GM23248 (cell line): ENCODE data around the gene IQGAP1. TPM values are rescaled to one million over a fixed set of nuclear protein-coding genes. Genes with fewer than 3 reads are reported as not detected.
"Not testable (repeated sequence)": the region's sequence is repeated elsewhere in the genome, so short reads cannot be mapped to it uniquely, and the experiment has no call there.

Source experiments
- DNase-seq: peaks from one replicate; pipeline ENCODE4 v3.0.0-alpha.2; 2015
- H2AFZ ChIP-seq: fragments of 200-600 bp; sonication (generic); 2 replicates; pipeline ENCODE4 v1.6.1; 2016; ENCODE audit warnings: antibody characterized with exemption
- H3F3A ChIP-seq: fragments of 200-600 bp; sonication (generic); 2 replicates; pipeline ENCODE4 v1.6.1; 2016; ENCODE audit warnings: mild to moderate bottlenecking, antibody characterized with exemption, mixed run types; ENCODE audit not compliant: insufficient read depth
- H3K27ac ChIP-seq: fragments of 200-600 bp; sonication (generic); 2 replicates; pipeline ENCODE4 v1.5.1; 2016; ENCODE audit warnings: mild to moderate bottlenecking
- H3K27me3 ChIP-seq: fragments of 200-600 bp; sonication (generic); replicated peaks from 2 replicates; pipeline ENCODE4 v1.6.1; 2016; ENCODE audit warnings: mild to moderate bottlenecking; ENCODE audit not compliant: insufficient read depth
- H3K36me3 ChIP-seq: fragments of 200-600 bp; sonication (generic); 2 replicates; pipeline ENCODE4 v1.6.1; 2016; ENCODE audit warnings: low read depth, mild to moderate bottlenecking
- H3K4me1 ChIP-seq: fragments of 200-600 bp; sonication (generic); 2 replicates; pipeline ENCODE4 v1.6.1; 2016; ENCODE audit warnings: mild to moderate bottlenecking; ENCODE audit not compliant: insufficient read depth
- H3K4me2 ChIP-seq: fragments of 200-600 bp; sonication (generic); one replicate; pipeline ENCODE4 v1.6.1; 2016; ENCODE audit warnings: mild to moderate bottlenecking; ENCODE audit not compliant: unreplicated experiment
- H3K4me3 ChIP-seq: fragments of 200-600 bp; sonication (generic); 2 replicates; pipeline ENCODE4 v1.5.1; 2016; ENCODE audit warnings: mild to moderate bottlenecking
- H3K79me2 ChIP-seq: fragments of 200-600 bp; sonication (generic); 2 replicates; pipeline ENCODE4 v1.6.1; 2016; ENCODE audit warnings: mild to moderate bottlenecking; ENCODE audit not compliant: insufficient read depth
- H3K9ac ChIP-seq: fragments of 200-600 bp; sonication (generic); 2 replicates; pipeline ENCODE4 v1.6.1; 2016; ENCODE audit warnings: mild to moderate bottlenecking
- H3K9me2 ChIP-seq: fragments of 200-600 bp; sonication (generic); 2 replicates; pipeline ENCODE4 v1.6.1; 2016; ENCODE audit warnings: mixed run types, mild to moderate bottlenecking, moderate library complexity; ENCODE audit not compliant: insufficient read depth
- H3K9me3 ChIP-seq: fragments of 200-600 bp; sonication (generic); one replicate; pipeline ENCODE4 v1.6.1; 2017; ENCODE audit warnings: low read depth
- H4K20me1 ChIP-seq: fragments of 200-600 bp; sonication (generic); 2 replicates; pipeline ENCODE4 v1.6.0; 2016; ENCODE audit not compliant: insufficient read depth
- EZH2 ChIP-seq: fragments of 200-600 bp; sonication (generic); IDR thresholded peaks from 2 replicates; pipeline ENCODE4 v1.6.1; 2018; ENCODE audit warnings: antibody characterized with exemption, mild to moderate bottlenecking; ENCODE audit not compliant: insufficient read depth, poor library complexity, severe bottlenecking
- EZH2phosphoT487 ChIP-seq: fragments of 200-600 bp; sonication (generic); IDR thresholded peaks from 2 replicates; pipeline ENCODE4 v1.6.1; 2018; ENCODE audit warnings: antibody characterized with exemption, moderate library complexity, mild to moderate bottlenecking, low read depth; ENCODE audit not compliant: insufficient read depth
- WGBS, 2 experiments: methylation state at CpG; one replicate each; pipeline ENCODE4 v1.1.6; 2015 to 2017; ENCODE audit warnings: low lambda C conversion rate in 2 of 2, low coverage in 1 of 2; ENCODE audit errors: missing lambda C conversion rate in 2 of 2; 5-methylcytosine and 5-hydroxymethylcytosine counted together
- in situ Hi-C: fragments of 300-500 bp; cut with MboI; formaldehyde crosslinking; loops from 2 replicates; pipeline ENCODE4 v1.15.0; 2020
- polyA plus RNA-seq: library from polyadenylated mRNA; unstranded; fragments of >200 nt; fragmentation: Nextera tagmentation; extraction: Ambion mirVana; gene quantifications from 2 replicates; pipeline ENCODE4 v1.2.1, GENCODE V29; 2016
- total RNA-seq: library from RNA; depleted of rRNA; stranded (reverse); fragments of >200 nt; shearing (Covaris generic); gene quantifications from 2 replicates; pipeline ENCODE4 v1.2.3, GENCODE V29; 2014

The IQGAP1 gene
- total and polyA plus RNA-seq, 2 experiments from 2014 or later, result 101 to 185 TPM

- no peak overlapping the region for H3K9ac ChIP-seq
- DNase-seq, result no peak
- no peak overlapping the region for H3K4me2 ChIP-seq
- no peak overlapping the region for H3K4me3 ChIP-seq
- H3K4me1 ChIP-seq, result no peaks in the 10 kb centered on the region
- in situ Hi-C loops, result no loop called here
- H3K9me3 ChIP-seq, result no peaks in the 10 kb centered on the region
- H3F3A ChIP-seq, result 0 out of 2 replicates have a peak, but pooled peaks cover 9% of the 10 kb centered on the region
- H3K36me3 ChIP-seq, result no peaks in the 10 kb centered on the region
- H3K79me2 ChIP-seq, result no peaks in the 10 kb centered on the region
- H3K9me2 ChIP-seq, result no peaks in the 10 kb centered on the region
- H3K27ac ChIP-seq, result no peak overlapping the region
- WGBS, 2 experiments, result 98 to 100% methylated on average over 5 of the region's 5 CpGs
- TF ChIP-seq EZH2 (no peak), EZH2phosphoT487 (no peak)
- H4K20me1 ChIP-seq, result no peaks in the 10 kb centered on the region
- no peak overlapping the region for H2AFZ ChIP-seq
- H3K27me3 ChIP-seq, result no peaks in the 10 kb centered on the region
Observed at GRCh38 chr15:90520365-90520764, 132.3 kb downstream of the IQGAP1 start.

GRCh38 chr15:90523373-90523772 is 135.3 kb downstream of the IQGAP1 start:
- Histone ChIP-seq H3K9me3 (no peaks in the 10 kb centered on the region), H3K36me3 (no peaks in the 10 kb centered on the region), H3F3A (0 out of 2 replicates have a peak, but pooled peaks cover 9% of the 10 kb centered on the region), H3K4me2 (no peak overlapping the region), H3K9me2 (no peaks in the 10 kb centered on the region), H3K27me3 (no peaks in the 10 kb centered on the region), H3K4me3 (no peak overlapping the region), H4K20me1 (no peaks in the 10 kb centered on the region), H2AFZ (no peak overlapping the region), H3K9ac (no peak overlapping the region), H3K4me1 (no peaks in the 10 kb centered on the region), H3K27ac (no peak overlapping the region), H3K79me2 (no peaks in the 10 kb centered on the region)
- TF ChIP-seq EZH2 (no peak), EZH2phosphoT487 (no peak)
- in situ Hi-C loops, result no loop called here
- WGBS, 2 experiments, result 96 to 100% methylated on average over 3 of the region's 3 CpGs
- DNase-seq, result no peak

- H3K36me3 ChIP-seq, H3F3A ChIP-seq, H3K4me2 ChIP-seq, H3K4me3 ChIP-seq, H3K27me3 ChIP-seq, H3K9me2 ChIP-seq, H3K9ac ChIP-seq, H3K9me3 ChIP-seq, H3K27ac ChIP-seq, H3K4me1 ChIP-seq, in situ Hi-C loops, H2AFZ ChIP-seq, H4K20me1 ChIP-seq, H3K79me2 ChIP-seq: not testable (repeated sequence)
- 92 to 96% methylated on average over 6 of the region's 6 CpGs for WGBS, 2 experiments
- peak; percentile 54 for DNase-seq
Observed at GRCh38 chr15:90524018-90524803, 136.2 kb downstream of the IQGAP1 start.

GRCh38 chr15:90529011-90529370 is 140.9 kb downstream of the IQGAP1 start:
- no peaks in the 10 kb centered on the region for H3K36me3 ChIP-seq
- H2AFZ ChIP-seq, result peak overlapping the region; percentile 77
- no peaks in the 10 kb centered on the region for H3K9me2 ChIP-seq
- in situ Hi-C loops, result no loop called here
- H3K4me3 ChIP-seq, result peak overlapping the region; percentile 99
- no peaks in the 10 kb centered on the region for H4K20me1 ChIP-seq
- H3K4me2 ChIP-seq, result peak overlapping the region; percentile 67
- peak overlapping the region; percentile 92 for H3K9ac ChIP-seq
- no peaks in the 10 kb centered on the region for H3K9me3 ChIP-seq
- H3K27ac ChIP-seq, result no peak overlapping the region
- 83 to 90% methylated on average over 13 to 15 of the region's 15 CpGs for WGBS, 2 experiments
- no peaks in the 10 kb centered on the region for H3K27me3 ChIP-seq
- peaks cover 11% of the 10 kb centered on the region for H3K4me1 ChIP-seq
- H3K79me2 ChIP-seq, result peaks cover 38% of the 10 kb centered on the region
- H3F3A ChIP-seq, result no peaks in the 10 kb centered on the region
- DNase-seq, result no peak
- TF ChIP-seq EZH2phosphoT487 (no peak), EZH2 (no peak)
